HUES48 (cell line): ENCODE results near the gene GORASP1.

ENCODE experiments used
- H3K27ac ChIP-seq: one replicate; pipeline ENCODE4 v1.7.0; 2013; ENCODE audit warnings: low read depth, low read length, inconsistent platforms
- H3K27me3 ChIP-seq: 2 replicates; pipeline ENCODE4 v1.6.1; 2013; ENCODE audit warnings: mild to moderate bottlenecking, low read length; ENCODE audit not compliant: control insufficient read depth, insufficient read depth
- H3K36me3 ChIP-seq: 2 replicates; pipeline ENCODE4 v1.6.1; 2013; ENCODE audit warnings: low read length; ENCODE audit not compliant: control insufficient read depth, insufficient read depth
- H3K4me1 ChIP-seq: 2 replicates; pipeline ENCODE4 v1.6.1; 2013; ENCODE audit warnings: mild to moderate bottlenecking, low read length; ENCODE audit not compliant: control insufficient read depth, insufficient read depth
- H3K4me3 ChIP-seq: 2 replicates; pipeline ENCODE4 v1.5.1; 2013; ENCODE audit warnings: mild to moderate bottlenecking, low read depth, low read length
- H3K9ac ChIP-seq: 2 replicates; pipeline ENCODE4 v1.6.1; 2013; ENCODE audit warnings: mild to moderate bottlenecking, low read depth, low read length, moderate library complexity
- H3K9me3 ChIP-seq: 2 replicates; pipeline ENCODE4 v1.6.1; 2013; ENCODE audit warnings: low read length; ENCODE audit not compliant: control insufficient read depth, insufficient read depth

GORASP1 gene

DNA sequence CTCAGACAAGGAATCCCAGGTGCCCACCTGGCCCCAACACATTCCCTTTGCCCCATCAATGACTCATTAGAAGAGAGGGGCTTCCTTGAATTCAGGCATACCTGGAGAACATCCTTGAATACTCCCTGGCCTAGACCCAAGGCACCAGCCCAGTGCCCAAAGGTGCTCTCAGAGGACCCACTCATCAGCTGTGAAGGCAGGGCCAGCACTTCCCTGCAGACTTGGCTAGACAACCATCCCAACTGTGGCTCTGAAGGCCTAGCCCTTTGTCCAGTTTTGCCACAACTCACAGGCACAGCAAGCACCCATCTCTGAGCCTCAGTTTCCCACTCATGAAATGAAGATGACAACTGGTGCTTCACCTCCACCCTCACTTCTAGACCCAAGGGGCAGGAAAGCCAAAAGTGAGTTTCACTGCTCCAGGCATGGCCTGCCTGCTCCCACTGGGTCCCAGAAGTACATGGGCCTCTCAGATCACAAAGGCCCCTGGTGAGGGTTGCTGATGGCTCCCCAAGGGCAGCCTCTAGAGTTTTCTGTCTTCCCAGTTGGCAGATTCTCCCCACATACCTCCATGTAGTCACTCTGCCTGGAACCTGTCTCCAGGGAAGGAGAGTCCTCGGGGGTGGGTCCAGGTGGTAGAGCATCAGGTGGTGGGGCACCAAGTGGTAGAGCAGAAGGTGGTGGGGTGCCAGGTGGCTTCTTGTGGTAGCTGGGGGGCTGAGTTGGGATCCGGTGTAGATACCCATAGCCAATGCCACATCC is 7.5 kb downstream of the GORASP1 start:
- peaks cover 59% of the 10 kb centered on the region for H3K36me3 ChIP-seq
- no peak overlapping the region for H3K27ac ChIP-seq
- H3K27me3 ChIP-seq = no peaks in the 10 kb centered on the region
- H3K4me3 ChIP-seq = no peak overlapping the region
- no peak overlapping the region for H3K9ac ChIP-seq
- H3K4me1 ChIP-seq = no peaks in the 10 kb centered on the region; the same call in 1 of the 2 replicates
- no peaks in the 10 kb centered on the region for H3K9me3 ChIP-seq

DNA sequence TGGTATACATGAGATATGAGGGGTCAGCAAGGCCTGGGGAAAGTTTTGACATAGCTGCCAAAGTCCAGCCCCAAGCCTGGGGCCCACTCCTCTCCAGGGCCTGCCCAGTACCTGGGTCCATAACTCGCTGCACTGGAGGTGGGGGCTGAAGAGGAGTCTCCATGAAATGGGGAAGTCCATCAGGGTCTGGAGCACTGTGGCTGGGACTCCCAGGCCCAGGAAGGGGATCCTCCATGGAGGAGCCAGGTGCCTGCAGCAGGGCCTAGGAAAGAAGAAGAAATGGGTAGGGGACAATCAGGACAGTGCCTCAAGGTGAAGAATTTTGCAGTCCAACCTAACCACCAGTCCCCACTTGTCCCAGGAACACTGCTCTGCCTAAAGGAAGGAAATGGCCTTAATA is 8.2 kb downstream of the GORASP1 start:
- Histone ChIP-seq H3K9ac (no peak overlapping the region), H3K27ac (no peak overlapping the region), H3K36me3 (peaks cover 66% of the 10 kb centered on the region), H3K4me3 (no peak overlapping the region), H3K27me3 (no peaks in the 10 kb centered on the region), H3K4me1 (no peaks in the 10 kb centered on the region; the same call in 1 of the 2 replicates), H3K9me3 (no peaks in the 10 kb centered on the region)

DNA sequence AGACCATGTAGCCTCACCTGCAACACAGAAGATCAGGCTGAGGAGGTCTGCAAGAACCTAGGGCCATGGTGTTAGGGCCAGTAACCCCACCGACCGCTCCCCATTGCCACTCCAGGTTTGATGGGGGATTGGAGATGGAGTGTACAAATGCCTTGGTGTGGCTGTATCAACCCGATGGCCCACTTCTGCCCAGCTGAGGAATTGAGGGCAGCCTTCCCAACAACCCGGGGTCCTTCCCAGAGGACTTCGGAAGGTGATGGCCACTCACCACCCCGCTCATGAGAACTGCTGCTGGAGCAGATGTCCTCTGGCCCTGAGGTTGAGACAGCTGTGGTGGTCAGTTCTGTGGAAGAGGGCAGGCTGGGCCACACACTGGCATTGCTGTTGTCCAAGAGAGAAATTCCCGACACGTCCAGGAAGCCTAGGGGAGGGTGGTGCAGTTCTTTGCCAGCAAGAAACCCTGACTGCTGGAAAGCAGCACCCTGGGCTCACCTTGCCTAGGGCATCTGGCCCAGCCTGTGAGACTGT is 8.9 kb downstream of the GORASP1 start:
- Histone ChIP-seq H3K9ac (no peak overlapping the region), H3K36me3 (peaks cover 73% of the 10 kb centered on the region), H3K27me3 (no peaks in the 10 kb centered on the region), H3K4me3 (no peak overlapping the region), H3K27ac (no peak overlapping the region), H3K9me3 (no peaks in the 10 kb centered on the region), H3K4me1 (no peaks in the 10 kb centered on the region; the same call in 1 of the 2 replicates)

- peaks cover 79% of the 10 kb centered on the region for H3K36me3 ChIP-seq
- no peaks in the 10 kb centered on the region for H3K9me3 ChIP-seq
- no peak overlapping the region for H3K9ac ChIP-seq
- H3K27me3 ChIP-seq = no peaks in the 10 kb centered on the region
- no peak overlapping the region for H3K27ac ChIP-seq
- no peak overlapping the region for H3K4me3 ChIP-seq
- no peaks in the 10 kb centered on the region; the same call in 1 of the 2 replicates for H3K4me1 ChIP-seq
Observed at GRCh38 chr3:39097716-39098472, 9.5 kb downstream of the GORASP1 start.

- Histone ChIP-seq H3K9me3 (no peaks in the 10 kb centered on the region), H3K36me3 (peaks cover 90% of the 10 kb centered on the region), H3K27me3 (no peaks in the 10 kb centered on the region), H3K4me3 (no peak overlapping the region), H3K9ac (no peak overlapping the region), H3K4me1 (no peaks in the 10 kb centered on the region; the same call in 1 of the 2 replicates), H3K27ac (no peak overlapping the region)
Observed at GRCh38 chr3:39096775-39097174, 10.7 kb downstream of the GORASP1 start.

GRCh38 chr3:39095778-39096177 is 11.6 kb downstream of the GORASP1 start:
- no peak overlapping the region for H3K27ac ChIP-seq
- no peak overlapping the region for H3K4me3 ChIP-seq
- no peaks in the 10 kb centered on the region for H3K9me3 ChIP-seq
- peaks cover 99% of the 10 kb centered on the region for H3K36me3 ChIP-seq
- H3K4me1 ChIP-seq = no peaks in the 10 kb centered on the region; the same call in 1 of the 2 replicates
- no peaks in the 10 kb centered on the region for H3K27me3 ChIP-seq
- H3K9ac ChIP-seq = no peak overlapping the region

DNA sequence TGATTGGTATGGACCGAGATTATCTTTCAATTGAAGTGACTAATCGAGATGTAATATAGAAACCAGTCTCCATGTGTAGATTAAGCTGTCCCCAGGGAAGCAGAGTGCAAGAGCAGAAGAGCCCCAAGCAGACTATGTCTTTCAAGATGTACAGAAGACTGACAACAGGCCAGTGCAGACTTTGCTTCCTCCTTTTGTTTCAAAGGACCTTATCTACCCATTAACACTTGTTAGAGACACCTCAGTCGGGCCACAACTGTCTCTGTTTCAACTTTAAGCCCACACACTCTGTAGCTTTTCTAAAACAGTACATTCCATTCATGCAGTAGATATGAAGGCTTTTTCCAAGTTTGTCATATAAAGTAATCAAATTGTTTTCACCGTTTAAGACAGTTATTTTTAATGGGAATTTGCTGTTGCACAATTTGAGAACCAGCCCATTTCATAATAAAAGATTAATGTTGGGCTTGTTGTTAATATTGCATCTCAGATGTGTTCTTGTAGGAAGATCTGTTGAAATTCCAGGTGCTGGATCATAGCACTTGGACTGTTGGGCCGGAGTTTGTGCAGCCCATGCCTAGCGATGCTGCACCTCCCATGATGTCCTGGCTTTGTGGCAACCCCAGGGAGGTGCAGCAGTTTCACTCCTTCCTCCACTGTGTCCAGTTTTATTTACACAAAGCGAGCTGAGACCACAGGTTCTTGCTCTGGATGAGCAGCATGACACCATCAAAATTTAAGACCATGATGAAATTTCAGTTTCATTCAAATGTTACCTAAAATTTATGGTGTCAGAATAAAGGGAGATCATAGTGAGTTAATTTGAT is 12.4 kb downstream of the GORASP1 start:
- Histone ChIP-seq H3K36me3 (peaks cover 99% of the 10 kb centered on the region), H3K4me3 (no peak overlapping the region), H3K27ac (no peak overlapping the region), H3K9me3 (no peaks in the 10 kb centered on the region), H3K9ac (no peak overlapping the region), H3K4me1 (no peaks in the 10 kb centered on the region; the same call in 1 of the 2 replicates), H3K27me3 (no peaks in the 10 kb centered on the region)

DNA sequence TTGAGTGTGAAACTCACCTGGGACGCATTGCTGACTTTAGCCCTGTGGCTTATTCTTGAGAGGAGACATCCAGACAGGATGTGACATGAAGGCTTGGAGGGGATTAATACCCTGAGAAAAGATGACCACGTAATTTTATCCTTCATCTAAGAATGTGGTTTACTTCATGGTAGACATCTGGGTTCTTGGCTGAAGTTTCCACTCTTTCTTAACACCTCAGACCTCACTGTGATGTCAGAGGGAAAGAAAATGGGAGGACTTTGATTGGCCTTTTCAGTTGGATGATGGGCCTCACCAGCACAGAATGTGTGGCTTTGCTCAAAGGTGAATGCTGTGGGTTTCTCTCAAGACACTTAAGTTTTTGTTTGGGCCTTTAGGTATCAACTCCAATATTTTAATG is 16.5 kb downstream of the GORASP1 start:
- no peak overlapping the region for H3K9ac ChIP-seq
- H3K9me3 ChIP-seq = no peaks in the 10 kb centered on the region
- H3K4me1 ChIP-seq = no peaks in the 10 kb centered on the region
- peaks cover 98% of the 10 kb centered on the region for H3K36me3 ChIP-seq
- H3K27ac ChIP-seq = no peak overlapping the region
- no peak overlapping the region for H3K4me3 ChIP-seq
- no peaks in the 10 kb centered on the region for H3K27me3 ChIP-seq

- no peaks in the 10 kb centered on the region for H3K4me1 ChIP-seq
- no peak overlapping the region for H3K9ac ChIP-seq
- H3K4me3 ChIP-seq = no peak overlapping the region
- H3K9me3 ChIP-seq = no peaks in the 10 kb centered on the region
- H3K27ac ChIP-seq = no peak overlapping the region
- peaks cover 94% of the 10 kb centered on the region for H3K36me3 ChIP-seq
- H3K27me3 ChIP-seq = no peaks in the 10 kb centered on the region
Observed at GRCh38 chr3:39088889-39089288, 18.5 kb downstream of the GORASP1 start.

- Histone ChIP-seq H3K9ac (no peak overlapping the region), H3K4me3 (no peak overlapping the region), H3K27me3 (no peaks in the 10 kb centered on the region), H3K36me3 (peaks cover 93% of the 10 kb centered on the region), H3K9me3 (no peaks in the 10 kb centered on the region), H3K4me1 (no peaks in the 10 kb centered on the region), H3K27ac (no peak overlapping the region)
Observed at GRCh38 chr3:39088456-39088855, 19.0 kb downstream of the GORASP1 start.
